ENCODE data around the gene TSC22D1.

GRCh38 chr13:44453881-44454280, 122.2 kb downstream of the TSC22D1 start:
- TF ChIP-seq CTCF (conservative IDR thresholded peaks at IDR 0.05; ENCODE audit: low read length) (no peak), EZH2phosphoT487 (IDR thresholded peaks at IDR 0.05; ENCODE audit: borderline replicate concordance, low read depth, low read length) (no peak)
